ENCODE data around the gene ZNF761.
"Not testable (repeated sequence)": the region's sequence is repeated elsewhere in the genome, so short reads cannot be mapped to it uniquely, and the experiment has no call there.

ZNF761 gene
- 20.5 reads per million, percentile 47 among the genes with 10 or more reads in this experiment for total RNA-seq

DNA sequence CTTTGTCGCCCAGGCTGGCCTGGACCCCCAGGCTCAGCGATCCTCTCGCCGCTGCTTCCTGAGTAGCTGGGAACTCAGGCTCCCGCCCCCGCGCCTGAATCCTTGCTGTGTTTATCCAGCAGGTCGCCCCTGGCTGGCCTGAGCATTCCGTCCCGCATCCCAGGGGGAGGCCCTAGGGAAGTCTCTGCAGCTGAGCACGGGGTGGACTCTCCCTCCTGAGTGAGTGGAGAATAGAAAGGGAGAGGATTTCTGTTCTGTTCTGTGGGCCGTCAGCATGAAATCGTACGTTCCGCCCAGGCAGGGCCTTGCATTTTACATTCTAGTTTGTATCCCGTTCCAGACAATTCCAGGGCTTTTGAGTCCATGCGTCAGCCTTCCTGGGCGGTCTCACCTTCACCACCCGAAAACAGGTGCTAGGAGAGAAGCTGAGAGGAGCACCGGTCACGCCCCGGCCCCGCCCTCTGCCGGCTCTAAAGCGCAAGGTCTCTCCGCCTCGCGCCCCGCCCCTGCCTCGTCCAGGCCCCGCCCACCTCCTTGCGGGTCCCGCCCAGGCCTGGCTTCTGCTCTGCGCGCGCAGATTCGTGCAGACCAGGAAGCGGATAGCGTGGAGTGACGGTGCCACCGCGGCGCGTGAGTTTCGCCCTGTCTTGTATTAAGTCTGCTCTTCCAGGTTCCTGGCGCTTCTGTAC lies at the start of gene ZNF761:
Gene ZNF761, plus strand, starts transcription at position 586 of the 689 bp plus-strand sequence. CDS start 15,285 bp downstream, outside the sequence.
- peak; percentile 95 for DNase-seq

DNA sequence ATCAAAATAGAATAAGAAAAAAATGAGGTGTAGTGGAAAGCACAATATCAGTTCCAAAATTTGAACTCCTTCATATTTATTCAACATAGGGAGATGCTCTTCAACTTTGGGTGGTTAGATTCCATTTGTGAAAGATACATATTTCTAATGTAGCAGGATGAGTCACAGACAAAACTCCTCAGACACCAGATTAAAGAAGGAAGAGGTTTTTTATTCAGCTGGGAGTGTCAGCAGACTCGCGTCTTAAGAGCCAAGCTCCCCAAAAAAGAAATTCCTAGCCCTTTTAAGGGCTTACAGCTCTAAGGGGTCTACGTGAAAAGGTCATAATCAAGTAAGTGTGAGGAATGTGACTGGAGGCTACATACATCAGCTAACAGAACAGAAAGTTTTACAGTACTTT lies 43.6 kb upstream of the ZNF761 start:
- DNase-seq = no peak

DNA sequence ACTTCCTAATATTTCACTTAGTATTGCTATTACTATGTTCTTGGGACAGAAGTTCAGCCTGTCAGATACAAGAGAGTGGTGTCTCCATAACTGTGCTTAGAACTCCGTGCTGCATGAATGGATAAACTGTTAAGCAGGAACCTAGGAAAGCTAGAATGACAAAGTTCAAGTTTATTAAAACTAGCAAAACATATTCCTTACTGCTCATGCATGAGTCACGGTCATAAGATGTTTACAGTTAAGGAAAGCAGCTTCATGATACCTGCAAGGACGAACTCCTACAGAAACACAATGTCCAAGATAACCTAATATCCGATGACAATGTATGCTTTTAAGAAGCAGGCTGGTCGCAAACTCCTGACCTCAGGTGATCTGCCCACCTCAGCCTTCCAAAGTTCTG lies 42.9 kb upstream of the ZNF761 start:
- DNase-seq = no peak

DNA sequence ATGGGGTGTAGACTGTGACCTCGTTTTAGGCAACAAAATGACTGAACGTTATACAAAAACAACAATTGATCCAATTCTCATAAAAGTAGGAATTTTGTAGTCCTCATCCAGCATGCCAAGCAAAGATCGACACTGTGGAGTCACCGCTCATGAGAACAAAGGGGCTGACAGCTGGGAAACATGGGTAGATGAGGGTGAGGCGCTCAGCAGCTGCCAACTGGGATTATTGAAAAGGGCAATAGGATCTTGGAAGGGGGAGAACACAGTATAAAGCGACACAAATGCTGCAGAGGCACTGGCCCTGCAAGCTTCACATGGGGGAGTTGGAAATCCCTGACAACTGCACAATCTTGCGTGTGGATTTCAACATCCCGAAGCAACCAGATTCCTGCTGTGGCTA lies 42.2 kb upstream of the ZNF761 start:
- no peak for DNase-seq

DNA sequence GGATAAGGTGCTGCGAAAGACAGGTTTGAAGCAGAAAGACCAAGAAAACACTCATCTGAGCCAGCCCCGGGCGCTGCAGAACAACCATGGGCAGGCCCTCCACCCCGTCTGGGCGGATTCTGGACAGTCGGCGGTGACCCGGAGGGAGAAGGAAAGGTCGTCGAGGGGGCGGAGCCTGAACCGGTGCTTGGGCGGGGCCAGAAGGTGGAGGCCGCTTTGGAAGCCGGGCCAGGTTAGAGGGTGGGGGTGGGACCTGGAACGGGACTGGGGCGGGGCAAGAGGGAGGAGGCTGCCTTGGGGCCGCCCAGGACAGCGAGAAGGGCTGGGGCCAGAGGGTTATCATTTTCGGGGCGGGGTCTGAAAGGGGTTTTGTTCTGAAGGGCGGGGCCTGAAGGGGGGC lies 41.8 kb upstream of the ZNF761 start:
- no peak for DNase-seq

DNA sequence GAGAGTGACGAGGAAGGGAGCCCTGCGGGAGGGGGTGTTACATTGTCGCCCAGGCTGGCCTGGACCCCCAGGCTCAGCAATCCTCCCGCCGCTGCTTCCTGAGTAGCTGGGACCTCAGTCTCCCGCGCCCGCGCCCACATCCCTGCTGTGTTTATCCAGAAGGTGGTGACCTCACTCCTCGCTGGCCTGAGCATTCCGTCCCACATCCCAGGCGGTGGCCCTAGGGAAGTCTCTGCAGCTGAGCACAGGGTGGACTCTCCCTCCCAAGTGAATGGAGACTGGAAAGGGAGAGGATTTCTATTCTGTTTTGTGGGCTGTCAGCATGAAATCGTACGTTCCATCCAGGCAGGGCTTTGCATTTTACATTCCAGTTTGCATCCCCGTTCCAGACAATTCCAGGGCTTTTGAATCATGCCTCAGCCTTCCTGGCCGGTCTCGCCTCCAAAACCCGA lies 37.2 kb upstream of the ZNF761 start:
- DNase-seq = no peak

DNA sequence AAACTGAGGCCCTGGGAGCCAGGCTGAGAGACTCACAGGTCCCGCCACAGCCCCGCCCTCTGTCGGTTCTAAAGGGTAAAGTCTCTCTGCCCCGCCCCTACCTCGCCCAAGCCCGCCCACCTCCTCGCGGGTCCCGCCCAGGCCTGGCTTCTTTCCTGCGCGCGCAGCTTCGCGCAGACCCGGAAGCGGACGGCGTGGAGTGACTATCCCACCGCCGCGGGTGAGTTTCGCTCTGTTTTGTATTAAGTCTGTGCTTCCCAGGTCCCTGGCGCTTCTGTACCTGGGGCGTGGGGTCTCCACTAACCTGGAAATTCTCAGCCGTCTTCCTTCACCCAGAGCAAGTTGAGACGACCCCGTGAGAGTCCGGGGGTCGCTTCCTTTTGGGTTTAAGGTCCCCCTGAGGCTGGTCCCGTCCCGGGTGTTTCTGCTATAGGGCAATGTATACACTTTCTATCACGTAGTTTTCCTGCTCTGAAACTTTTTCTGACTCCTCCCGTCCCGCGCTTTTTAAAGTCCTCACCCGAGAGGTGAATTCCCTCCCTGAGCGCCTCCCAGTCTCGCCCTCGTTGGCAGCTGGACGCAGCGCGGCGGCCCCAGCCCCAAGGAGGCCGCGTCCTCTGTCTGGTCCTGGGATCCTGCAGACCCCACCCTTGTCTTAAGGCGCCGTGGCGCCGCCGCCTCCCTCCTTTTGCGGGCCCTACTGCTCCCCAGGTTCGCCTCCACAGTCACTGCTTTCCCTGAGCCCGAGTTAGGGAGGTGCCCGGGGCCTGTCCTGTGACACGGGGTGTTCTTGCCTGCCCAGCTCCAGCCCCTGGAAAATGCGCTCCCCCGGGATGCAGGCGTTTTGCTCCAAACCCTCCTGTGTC lies 36.6 kb upstream of the ZNF761 start, which contains the start of gene ZNF765:
Gene ZNF765, plus strand, starts transcription at position 176 of the 866 bp plus-strand sequence. CDS start 2,867 bp downstream, outside the sequence.
- DNase-seq = peak; percentile 95

DNA sequence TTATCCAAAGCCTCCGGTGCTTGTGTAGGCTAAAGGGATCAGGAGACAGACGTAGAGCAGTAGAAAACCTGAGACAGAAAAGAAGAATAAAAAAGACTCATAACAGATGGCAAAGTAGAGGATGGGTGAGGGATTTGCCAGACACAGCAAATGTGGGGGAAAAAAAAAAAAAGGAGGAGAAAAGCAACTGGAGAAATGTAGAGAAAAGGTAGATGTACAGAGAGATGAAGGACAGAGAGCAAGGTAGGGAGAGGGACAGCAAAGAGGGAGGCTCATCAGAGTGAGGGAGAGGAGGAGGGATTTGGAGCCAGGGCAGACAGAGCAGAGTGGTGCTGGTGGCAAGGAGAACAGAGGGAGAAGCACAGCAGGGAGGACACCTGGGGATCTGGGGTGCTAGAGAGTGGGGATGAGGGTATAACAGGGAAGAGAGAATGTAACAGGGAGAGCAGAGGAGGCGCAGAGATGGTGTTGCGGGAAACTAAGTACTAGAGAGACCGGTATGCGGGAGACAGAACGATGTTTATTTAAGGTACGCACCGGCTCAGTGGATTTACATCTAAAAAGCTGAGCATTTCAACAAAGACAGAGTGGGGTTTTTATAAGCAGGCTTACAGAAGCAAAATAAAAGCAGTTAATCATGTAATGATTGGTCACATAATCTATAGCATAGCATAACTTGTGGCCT lies 35.8 kb upstream of the ZNF761 start:
- DNase-seq = not testable (repeated sequence)

DNA sequence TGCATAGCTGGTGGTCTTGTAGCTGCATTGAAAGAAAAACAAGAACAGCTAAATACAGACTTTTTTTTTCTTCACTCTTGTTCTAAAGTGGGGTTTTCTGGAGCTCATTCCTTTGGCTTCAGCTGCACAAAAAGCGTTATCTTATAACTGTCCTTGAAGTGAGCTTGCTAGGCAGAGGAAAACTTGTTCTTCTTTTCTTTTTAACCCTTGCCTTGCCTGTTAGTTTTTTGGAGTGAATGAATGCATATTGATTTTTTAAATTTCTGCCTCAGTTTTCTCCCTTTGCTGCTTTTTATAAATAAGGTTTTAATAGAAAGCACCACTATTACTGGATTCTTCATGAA lies 35.3 kb upstream of the ZNF761 start:
- no peak for DNase-seq

DNA sequence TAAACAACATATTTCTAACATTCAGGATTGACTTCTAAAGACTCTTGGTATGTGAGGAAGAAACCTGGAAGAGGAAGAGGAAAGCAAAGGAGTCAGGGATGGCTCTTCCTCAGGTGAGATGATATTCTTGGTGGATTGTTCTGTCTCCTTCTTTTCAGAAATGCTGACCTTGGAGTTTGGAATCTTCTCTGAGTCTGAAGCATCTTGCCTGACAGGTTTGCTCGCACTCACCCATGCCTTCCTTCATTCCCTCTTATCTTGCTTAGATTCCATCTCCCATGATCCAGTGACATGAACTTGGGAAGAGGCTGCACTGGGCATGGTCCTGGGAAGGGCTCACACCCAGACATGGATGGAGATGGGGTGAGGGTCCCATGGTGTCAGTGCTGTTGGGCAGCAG lies 33.9 kb upstream of the ZNF761 start:
- DNase-seq = not testable (repeated sequence)

DNA sequence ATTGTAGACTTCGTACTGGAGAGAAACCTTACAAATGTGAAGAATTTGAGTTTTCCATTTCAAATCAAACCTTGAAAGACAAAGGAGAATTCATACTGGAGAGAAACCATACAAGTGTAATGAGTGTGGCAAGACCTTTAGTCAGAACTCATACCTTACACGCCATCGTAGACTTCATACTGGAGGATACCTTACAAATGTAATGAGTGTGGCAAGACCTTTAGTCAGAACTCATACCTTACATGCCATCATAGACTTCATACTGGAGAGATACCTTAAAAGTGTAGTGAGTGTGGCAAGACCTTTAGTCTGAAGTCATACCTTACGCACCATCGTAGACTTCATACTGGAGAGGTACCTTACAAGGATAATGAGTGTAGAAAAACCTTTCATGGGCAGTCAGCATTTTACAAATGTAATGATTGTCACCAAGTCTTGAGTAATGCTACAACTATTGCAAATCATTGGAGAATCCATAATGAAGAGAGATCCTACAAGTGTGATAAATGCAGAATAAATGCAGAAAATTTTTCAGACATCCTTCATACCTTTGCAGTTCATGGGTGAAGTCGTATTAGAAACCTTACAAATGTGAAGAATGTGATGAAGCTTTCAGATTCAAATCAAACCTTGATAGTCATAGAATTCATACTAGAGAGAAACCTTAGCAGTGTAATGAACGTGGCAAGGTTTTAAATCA lies 22.1 kb upstream of the ZNF761 start:
- no peak for DNase-seq

DNA sequence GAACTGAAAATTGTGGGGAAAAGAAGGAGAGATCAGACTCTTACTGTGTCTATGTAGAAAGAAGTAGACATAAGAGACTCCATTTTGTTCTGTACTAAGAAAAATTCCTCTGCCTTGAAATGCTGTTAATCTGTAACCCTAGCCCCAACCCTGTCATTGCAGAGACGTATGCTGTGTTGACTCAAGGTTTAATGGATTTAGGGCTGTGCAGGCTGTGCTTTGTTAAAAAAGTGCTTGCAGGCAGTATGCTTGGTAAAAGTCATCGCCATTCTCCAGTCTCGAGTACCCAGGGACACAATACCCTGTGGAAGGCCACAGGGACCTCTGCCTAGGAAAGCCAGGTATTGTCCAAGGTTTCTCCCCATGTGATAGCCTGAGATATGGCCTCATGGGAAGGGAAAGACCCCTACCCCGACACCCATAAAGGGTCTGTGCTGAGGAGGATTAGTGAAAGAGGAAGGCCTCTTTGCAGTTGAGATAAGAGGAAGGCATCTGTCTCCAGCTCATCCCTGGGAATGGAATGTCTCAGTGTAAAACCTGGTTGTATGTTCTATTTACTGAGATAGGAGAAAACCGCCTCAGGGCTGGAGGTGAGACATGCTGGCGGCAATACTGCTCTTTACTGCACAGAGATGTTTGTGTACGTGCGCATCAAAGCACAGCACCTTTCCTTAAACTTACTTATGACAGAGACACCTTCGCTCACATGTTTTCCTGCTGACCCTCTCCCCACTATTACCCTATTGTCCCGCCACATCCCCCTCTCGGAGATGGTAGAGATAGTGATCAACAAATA lies 11.1 kb upstream of the ZNF761 start:
- not testable (repeated sequence) for DNase-seq

DNA sequence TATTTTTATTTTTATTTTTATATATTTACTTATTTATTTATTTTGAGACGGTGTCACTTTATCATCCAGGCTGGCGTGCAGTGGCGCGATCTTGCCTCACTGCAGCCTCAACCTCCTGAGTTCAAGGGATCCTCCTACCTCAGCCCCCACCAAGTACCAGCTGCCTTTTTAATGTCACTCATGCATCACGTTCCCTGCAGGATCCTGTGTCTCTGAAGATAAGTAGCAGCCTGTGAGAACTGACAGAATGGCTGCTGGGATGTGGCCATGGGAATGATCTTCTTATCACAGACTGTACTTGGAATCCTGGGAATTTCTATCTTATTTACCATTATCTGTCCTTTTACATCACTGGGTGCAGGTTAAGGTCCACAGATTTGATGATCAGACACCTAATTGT lies 9.2 kb upstream of the ZNF761 start:
- no peak for DNase-seq

DNA sequence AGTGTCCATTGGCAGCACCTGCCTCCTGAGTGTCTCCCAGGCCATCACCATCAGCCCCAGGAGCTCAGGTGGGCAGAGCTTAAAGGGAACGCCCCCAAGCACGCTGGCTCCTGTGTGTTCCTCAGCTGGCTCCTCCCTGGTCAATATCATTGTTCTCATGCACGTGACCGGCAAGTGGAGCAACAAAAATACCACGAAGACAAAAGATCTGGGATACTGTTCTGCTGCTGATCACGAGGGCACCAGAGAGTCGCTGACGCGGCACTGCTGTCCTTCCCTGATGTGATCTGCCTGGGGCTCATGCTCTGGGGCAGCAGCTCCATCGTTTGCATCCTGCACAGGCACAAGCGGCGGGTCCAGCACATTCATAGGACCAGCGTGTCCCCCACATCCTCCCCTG lies 8.7 kb upstream of the ZNF761 start:
- DNase-seq = not testable (repeated sequence)

DNA sequence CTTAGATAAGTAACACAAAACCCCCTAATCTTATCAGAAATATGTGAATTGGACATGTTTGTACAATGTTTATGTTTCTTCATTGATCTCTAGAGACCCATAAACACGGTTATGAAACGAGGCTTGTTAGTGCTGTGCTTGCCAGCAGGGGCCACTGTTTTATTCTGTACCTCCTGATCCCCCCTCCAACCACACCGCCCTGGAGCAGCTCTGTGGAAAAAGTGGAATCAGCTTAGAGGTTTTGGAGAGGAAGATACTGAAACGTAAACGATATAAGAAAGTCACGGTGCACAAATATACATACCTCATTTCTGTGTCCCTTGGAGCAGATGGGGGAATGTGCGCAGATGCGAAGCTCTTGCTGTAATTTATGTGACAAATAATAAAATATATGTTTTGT lies 8.1 kb upstream of the ZNF761 start:
- not testable (repeated sequence) for DNase-seq

DNA sequence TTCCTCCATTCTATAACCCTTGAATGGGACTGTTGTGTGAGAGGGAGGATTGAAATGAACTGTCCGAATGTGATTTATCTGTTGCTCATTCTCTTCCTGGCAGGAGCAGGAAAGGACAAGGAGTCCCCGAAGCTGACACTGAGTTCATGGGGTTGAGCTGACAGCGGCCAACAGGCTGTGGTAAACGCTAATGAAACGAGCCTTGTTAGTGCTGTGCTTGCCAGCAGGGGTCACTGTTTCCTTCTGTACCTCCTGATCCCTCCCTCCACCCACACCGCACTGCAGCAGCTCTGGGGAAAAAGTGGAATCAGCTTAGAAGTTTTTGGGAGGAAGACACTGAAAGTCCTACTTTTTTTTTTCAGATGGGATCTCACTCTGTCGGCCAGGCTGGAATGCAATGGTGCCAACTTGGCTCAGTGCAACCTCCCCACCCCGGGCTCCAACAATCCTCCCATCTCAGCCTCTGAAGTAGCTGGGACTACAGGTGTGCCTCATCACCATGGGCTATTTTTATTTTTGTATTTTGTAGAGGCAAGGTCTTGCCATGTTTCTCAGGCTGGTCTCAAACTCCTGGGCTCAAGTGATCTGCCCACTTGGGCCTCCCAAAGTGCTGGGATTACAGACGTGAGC lies 6.7 kb upstream of the ZNF761 start:
- DNase-seq = peak; percentile 60

DNA sequence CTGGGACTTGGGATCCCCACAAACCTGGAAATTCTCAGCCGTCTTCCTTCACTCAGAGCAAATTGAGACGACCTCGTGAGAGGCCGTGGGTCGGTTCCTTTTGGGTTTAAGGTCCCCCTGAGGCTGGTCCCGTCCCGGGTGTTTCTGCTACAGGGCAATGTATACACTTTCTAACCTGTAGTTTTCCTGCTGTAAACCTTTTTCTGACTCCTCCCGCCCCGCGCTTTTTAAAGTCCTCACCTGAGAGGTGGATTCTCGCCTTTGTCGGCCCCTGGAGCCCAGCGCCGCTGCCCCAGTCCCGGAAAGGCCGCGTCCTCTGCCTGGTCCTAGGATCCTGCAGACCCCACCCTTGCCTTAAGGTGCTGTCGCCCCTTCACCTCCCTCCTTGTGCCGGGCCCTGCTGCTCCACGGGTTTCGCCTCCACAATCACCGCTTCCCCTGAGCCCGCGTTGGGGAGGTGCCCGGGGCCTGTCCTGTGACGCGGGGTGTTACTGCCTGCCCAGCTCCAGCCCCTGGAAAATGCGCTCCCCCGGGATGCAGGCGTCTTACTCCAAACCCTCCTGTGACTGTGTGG lies 391 bp downstream of the ZNF761 start:
- no peak for DNase-seq

DNA sequence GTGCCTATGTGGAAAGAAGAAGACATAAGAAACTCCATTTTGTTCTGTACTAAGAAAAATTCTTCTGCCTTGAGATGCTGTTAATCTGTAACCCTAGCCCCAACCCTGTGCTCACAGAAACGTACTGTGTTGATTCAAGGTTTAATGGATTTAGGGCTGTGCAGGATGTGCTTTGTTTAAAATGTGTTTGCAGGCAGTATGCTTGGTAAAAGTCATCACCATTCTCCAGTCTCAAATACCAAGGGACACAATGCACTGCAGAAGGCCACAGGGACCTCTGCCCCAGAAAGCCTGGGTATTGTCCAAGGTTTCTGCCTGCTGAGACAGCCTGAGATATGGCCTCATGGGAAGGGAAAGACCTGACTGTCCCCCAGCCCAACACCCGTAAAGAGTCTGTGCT lies 12.0 kb downstream of the ZNF761 start:
- DNase-seq = not testable (repeated sequence)

DNA sequence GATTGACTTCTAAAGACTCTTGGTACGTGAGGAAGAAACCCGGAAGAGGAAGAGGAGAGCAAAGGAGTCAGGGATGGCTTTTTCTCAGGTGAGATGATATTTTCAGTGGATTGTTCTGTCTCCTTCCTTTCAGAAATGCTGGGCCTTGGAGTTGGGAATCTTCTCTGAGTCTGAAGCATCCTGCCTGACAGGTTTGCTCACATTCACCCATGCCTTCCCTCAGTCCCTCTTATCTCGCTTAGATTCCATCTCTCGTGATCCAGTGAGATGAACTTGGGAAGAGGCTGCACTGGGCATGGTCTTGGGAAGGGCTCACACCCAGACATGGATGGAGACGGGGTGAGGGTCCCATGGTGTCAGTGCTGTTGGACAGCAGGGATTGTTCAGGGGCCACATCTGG lies 15.4 kb downstream of the ZNF761 start:
- DNase-seq = not testable (repeated sequence)

DNA sequence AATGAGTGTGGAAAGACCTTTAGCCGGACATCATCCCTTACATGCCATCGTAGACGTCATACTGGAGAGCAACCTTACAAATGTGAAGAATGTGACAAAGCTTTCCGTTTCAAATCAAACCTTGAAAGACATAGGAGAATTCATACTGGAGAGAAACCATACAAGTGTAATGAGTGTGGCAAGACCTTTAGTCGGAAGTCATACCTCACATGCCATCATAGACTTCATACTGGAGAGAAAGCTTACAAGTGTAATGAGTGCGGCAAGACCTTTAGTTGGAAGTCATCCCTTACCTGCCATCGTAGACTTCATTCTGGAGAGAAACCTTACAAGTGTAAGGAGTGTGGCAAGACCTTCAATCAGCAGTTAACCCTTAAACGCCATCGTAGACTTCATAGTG lies 24.0 kb downstream of the ZNF761 start:
- no peak for DNase-seq

Data from effector CD4-positive, alpha-beta T cell (primary cell).